ENCODE data around the gene MUS81. TPM values are rescaled to one million over a fixed set of nuclear protein-coding genes. Genes with fewer than 3 reads are reported as not detected.

Gene MUS81
- total and polyA plus RNA-seq, 2 experiments from 2014 or later: 23.8 to 47.0 TPM

GRCh38 chr11:65851083-65851579, 9.1 kb upstream of the MUS81 start:
- Histone ChIP-seq H3K27me3 (no peaks in the 10 kb centered on the region), H3K4me3 (no peak overlapping the region), H3K36me3 (replicated peaks; ENCODE audit: insufficient read depth, low read depth) (no peaks in the 10 kb centered on the region), H3K27ac (no peak overlapping the region), H3K79me2 (peaks cover 23% of the 10 kb centered on the region), H2AFZ (no peak overlapping the region), H3K9me3 (ENCODE audit: low read depth) (no peaks in the 10 kb centered on the region), H3K4me2 (no peak overlapping the region), H4K20me1 (ENCODE audit: insufficient read depth, poor library complexity, severe bottlenecking) (peaks cover 23% of the 10 kb centered on the region), H3K9me2 (replicated peaks; ENCODE audit: insufficient read depth) (no peaks in the 10 kb centered on the region), H3K4me1 (ENCODE audit: insufficient read depth) (peaks cover 27% of the 10 kb centered on the region)
- WGBS (ENCODE audit: low lambda C conversion rate, missing lambda C conversion rate): 84% methylated on average over 9 of the region's 14 CpGs
- peak; percentile 16 for DNase-seq (ENCODE audit: low spot score)
- TF ChIP-seq EZH2 (IDR thresholded peaks at IDR 0.05; ENCODE audit: borderline replicate concordance): no peak
- TF ChIP-seq, protein P1, sequence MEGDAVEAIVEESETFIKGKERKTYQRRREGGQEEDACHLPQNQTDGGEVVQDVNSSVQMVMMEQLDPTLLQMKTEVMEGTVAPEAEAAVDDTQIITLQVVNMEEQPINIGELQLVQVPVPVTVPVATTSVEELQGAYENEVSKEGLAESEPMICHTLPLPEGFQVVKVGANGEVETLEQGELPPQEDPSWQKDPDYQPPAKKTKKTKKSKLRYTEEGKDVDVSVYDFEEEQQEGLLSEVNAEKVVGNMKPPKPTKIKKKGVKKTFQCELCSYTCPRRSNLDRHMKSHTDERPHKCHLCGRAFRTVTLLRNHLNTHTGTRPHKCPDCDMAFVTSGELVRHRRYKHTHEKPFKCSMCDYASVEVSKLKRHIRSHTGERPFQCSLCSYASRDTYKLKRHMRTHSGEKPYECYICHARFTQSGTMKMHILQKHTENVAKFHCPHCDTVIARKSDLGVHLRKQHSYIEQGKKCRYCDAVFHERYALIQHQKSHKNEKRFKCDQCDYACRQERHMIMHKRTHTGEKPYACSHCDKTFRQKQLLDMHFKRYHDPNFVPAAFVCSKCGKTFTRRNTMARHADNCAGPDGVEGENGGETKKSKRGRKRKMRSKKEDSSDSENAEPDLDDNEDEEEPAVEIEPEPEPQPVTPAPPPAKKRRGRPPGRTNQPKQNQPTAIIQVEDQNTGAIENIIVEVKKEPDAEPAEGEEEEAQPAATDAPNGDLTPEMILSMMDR (IDR thresholded peaks at IDR 0.05; ENCODE audit: poor library complexity): peak; percentile 39

- Histone ChIP-seq H3K27me3 (no peaks in the 10 kb centered on the region), H3K9me2 (replicated peaks; ENCODE audit: insufficient read depth) (no peaks in the 10 kb centered on the region), H3K4me2 (no peak overlapping the region), H4K20me1 (ENCODE audit: insufficient read depth, poor library complexity, severe bottlenecking) (peaks cover 31% of the 10 kb centered on the region), H2AFZ (no peak overlapping the region), H3K4me3 (no peak overlapping the region), H3K4me1 (ENCODE audit: insufficient read depth) (peaks cover 29% of the 10 kb centered on the region), H3K27ac (peak overlapping the region; percentile 88), H3K9me3 (ENCODE audit: low read depth) (no peaks in the 10 kb centered on the region), H3K36me3 (replicated peaks; ENCODE audit: insufficient read depth, low read depth) (no peaks in the 10 kb centered on the region), H3K79me2 (peaks cover 32% of the 10 kb centered on the region)
- DNase-seq (ENCODE audit: low spot score): no peak
- WGBS (ENCODE audit: low lambda C conversion rate, missing lambda C conversion rate): 95% methylated on average over 10 of the region's 10 CpGs
- TF ChIP-seq, protein P1 (IDR thresholded peaks at IDR 0.05; ENCODE audit: poor library complexity): no peak
- no peak for TF ChIP-seq EZH2 (IDR thresholded peaks at IDR 0.05; ENCODE audit: borderline replicate concordance)
- TF ChIP-seq EZH2phosphoT487 (IDR thresholded peaks at IDR 0.05; ENCODE audit: low read depth, severe bottlenecking, unreplicated experiment): no peak
These were observed 8.3 kb upstream of the MUS81 start for GRCh38 chr11:65851811-65852507.

- no peak overlapping the region for H3K4me2 ChIP-seq
- peak overlapping the region; percentile 88 for H3K27ac ChIP-seq
- H3K9me2 ChIP-seq (replicated peaks; ENCODE audit: insufficient read depth): no peaks in the 10 kb centered on the region
- no peaks in the 10 kb centered on the region for H3K36me3 ChIP-seq (replicated peaks; ENCODE audit: insufficient read depth, low read depth)
- no peak overlapping the region for H3K4me3 ChIP-seq
- WGBS (ENCODE audit: low lambda C conversion rate, missing lambda C conversion rate): 95% methylated on average over 21 of the region's 33 CpGs
- no peaks in the 10 kb centered on the region for H3K9me3 ChIP-seq (ENCODE audit: low read depth)
- H4K20me1 ChIP-seq (ENCODE audit: insufficient read depth, poor library complexity, severe bottlenecking): peaks cover 38% of the 10 kb centered on the region
- no peak for TF ChIP-seq EZH2phosphoT487 (IDR thresholded peaks at IDR 0.05; ENCODE audit: low read depth, severe bottlenecking, unreplicated experiment)
- TF ChIP-seq EZH2 (IDR thresholded peaks at IDR 0.05; ENCODE audit: borderline replicate concordance): no peak
- TF ChIP-seq, protein P1 (IDR thresholded peaks at IDR 0.05; ENCODE audit: poor library complexity): no peak
- no peaks in the 10 kb centered on the region for H3K27me3 ChIP-seq
- peaks cover 29% of the 10 kb centered on the region for H3K4me1 ChIP-seq (ENCODE audit: insufficient read depth)
- H3K79me2 ChIP-seq: peaks cover 39% of the 10 kb centered on the region
- peak; percentile 7 for DNase-seq (ENCODE audit: low spot score)
- H2AFZ ChIP-seq: no peak overlapping the region
These were observed 7.6 kb upstream of the MUS81 start for GRCh38 chr11:65852508-65853245.
